Measurements from ENCODE around the gene VEGFC.
A peak's percentile ranks its signal among the peaks of the same experiment; 100 is the strongest.

VEGFC gene

GRCh38 chr4:176792326-176793059, at the start of gene VEGFC:
Gene VEGFC (minus strand): TSS chr4:176792922. CDS start chr4:176792311, 611 bp downstream.
- FAIRE-seq: no peak

- FAIRE-seq: no peak
Measured at GRCh38 chr4:176841711-176842112, 49.0 kb upstream of the VEGFC start.

- FAIRE-seq: no peak
Measured at GRCh38 chr4:176840166-176840565, 47.4 kb upstream of the VEGFC start.

- FAIRE-seq: no peak
Measured at GRCh38 chr4:176839656-176840055, 46.9 kb upstream of the VEGFC start.

GRCh38 chr4:176838601-176839433, 46.1 kb upstream of the VEGFC start:
- no peak for FAIRE-seq

- no peak for FAIRE-seq
Measured at GRCh38 chr4:176837169-176837895, 44.6 kb upstream of the VEGFC start.

GRCh38 chr4:176834531-176834930, 41.8 kb upstream of the VEGFC start:
- no peak for FAIRE-seq

GRCh38 chr4:176833400-176834175, 40.9 kb upstream of the VEGFC start:
- peak; percentile 94 for FAIRE-seq

GRCh38 chr4:176830971-176831370, 38.2 kb upstream of the VEGFC start:
- FAIRE-seq: no peak

- no peak for FAIRE-seq
Measured at GRCh38 chr4:176825586-176825985, 32.9 kb upstream of the VEGFC start.

GRCh38 chr4:176824645-176825366, 32.1 kb upstream of the VEGFC start:
- no peak for FAIRE-seq

GRCh38 chr4:176818531-176818930, 25.8 kb upstream of the VEGFC start:
- no peak for FAIRE-seq

GRCh38 chr4:176817204-176817603, 24.5 kb upstream of the VEGFC start:
- FAIRE-seq: no peak

GRCh38 chr4:176814770-176815169, 22.0 kb upstream of the VEGFC start:
- no peak for FAIRE-seq

- no peak for FAIRE-seq
Measured at GRCh38 chr4:176810481-176811249, 17.9 kb upstream of the VEGFC start.

GRCh38 chr4:176806778-176807375, 14.2 kb upstream of the VEGFC start:
- no peak for FAIRE-seq

- no peak for FAIRE-seq
Measured at GRCh38 chr4:176805155-176805554, 12.4 kb upstream of the VEGFC start.

- FAIRE-seq: no peak
Measured at GRCh38 chr4:176800891-176801534, 8.3 kb upstream of the VEGFC start.

- FAIRE-seq: no peak
Measured at GRCh38 chr4:176799653-176800052, 6.9 kb upstream of the VEGFC start.

GRCh38 chr4:176798540-176798939, 5.8 kb upstream of the VEGFC start:
- no peak for FAIRE-seq

All from endometrium (tissue), 2 donors.